ENCODE data around the gene PYM1. TPM values are rescaled to one million over a fixed set of nuclear protein-coding genes. Genes with fewer than 3 reads are reported as not detected.
A peak's percentile ranks its signal among the peaks of the same experiment; 100 is the strongest.

The PYM1 gene
- total and polyA plus RNA-seq, 2 of the 13 experiments (the other 11 are each of a cell fraction or from before 2014, with no cell fraction given) = 44.0 to 51.8 TPM

GRCh38 chr12:55974308-55974730 is 46.6 kb upstream of the PYM1 start (continued):
- TF ChIP-seq THAP9 (CRISPR knock-in tag; IDR thresholded peaks at IDR 0.05; ENCODE audit: borderline replicate concordance) = 0 out of 2 replicates have a peak, but pooled peaks have one; percentile 6
- TF ChIP-seq ZNF431 (CRISPR knock-in tag; IDR thresholded peaks at IDR 0.05; ENCODE audit: borderline replicate concordance, low read depth) = 0 out of 2 replicates have a peak, but pooled peaks have one; percentile 19
- no peak for TF ChIP-seq TBL1XR1 (IDR thresholded peaks at IDR 0.05; ENCODE audit: borderline replicate concordance, low read length, partially characterized antibody)
- no peak for TF ChIP-seq ELF1 (CRISPR knock-in tag; IDR thresholded peaks at IDR 0.05)
- TF ChIP-seq ZNF597 (CRISPR knock-in tag; IDR thresholded peaks at IDR 0.05) = no peak
- TF ChIP-seq ARID2 (CRISPR knock-in tag; IDR thresholded peaks at IDR 0.05; ENCODE audit: borderline replicate concordance) = no peak
- TF ChIP-seq ZNF432 (CRISPR knock-in tag; IDR thresholded peaks at IDR 0.05; ENCODE audit: borderline replicate concordance) = no peak
- no peak for TF ChIP-seq ZNF605 (CRISPR knock-in tag; IDR thresholded peaks at IDR 0.05)
- 0 out of 2 replicates have a peak, but pooled peaks have one; percentile 13 for TF ChIP-seq ZNF484 (CRISPR knock-in tag; IDR thresholded peaks at IDR 0.05; ENCODE audit: borderline replicate concordance, low read depth)
- no peak for TF ChIP-seq GPBP1L1 (CRISPR knock-in tag; IDR thresholded peaks at IDR 0.05)
- no peak for TF ChIP-seq CBFB (CRISPR knock-in tag; IDR thresholded peaks at IDR 0.05)
- TF ChIP-seq ZNF160 (CRISPR knock-in tag; IDR thresholded peaks at IDR 0.05) = no peak
- no peak for TF ChIP-seq ZBTB46 (CRISPR knock-in tag; IDR thresholded peaks at IDR 0.05; ENCODE audit: borderline replicate concordance)
- no peak for TF ChIP-seq SOX6 (IDR thresholded peaks at IDR 0.05)
- no peak for TF ChIP-seq SOX6 (CRISPR knock-in tag; IDR thresholded peaks at IDR 0.05)
- no peak for TF ChIP-seq KLF12 (CRISPR knock-in tag; IDR thresholded peaks at IDR 0.05; ENCODE audit: borderline replicate concordance)

Data from HepG2 (cell line).